K562 (cell line): Measurements from ENCODE around the gene SOCS3. TPM values are rescaled to one million over a fixed set of nuclear protein-coding genes. Genes with fewer than 3 reads are reported as not detected.

ENCODE experiments used
- BACH1 ChIP-seq: fragments of 200-800 bp; sonication (Bioruptor generic); IDR thresholded peaks from 2 replicates; pipeline ENCODE4 v1.6.1; 2016; ENCODE audit warnings: missing genetic modification characterization, missing compliant biosample characterization
- CXXC5 ChIP-seq: fragments of 250-450 bp; sonication (Bioruptor Pico); IDR thresholded peaks from 2 replicates; pipeline ENCODE4 v1.8.0; 2022; ENCODE audit warnings: inconsistent platforms, mild to moderate bottlenecking, moderate library complexity
- ETS1 ChIP-seq: conservative IDR thresholded peaks from 2 replicates; pipeline ENCODE4 v1.6.1; 2011; ENCODE audit warnings: low read depth, mild to moderate bottlenecking, low read length; ENCODE audit not compliant: control insufficient read depth
- ETS2 ChIP-seq: IDR thresholded peaks from 2 replicates; pipeline ENCODE4 v1.6.1; 2016; ENCODE audit warnings: borderline replicate concordance, missing genetic modification characterization, mild to moderate bottlenecking, moderate library complexity, missing compliant biosample characterization; ENCODE audit not compliant: poor library complexity, severe bottlenecking
- FOXK2 ChIP-seq, 2 experiments: fragments of 450-650 bp; IDR thresholded peaks in 1 of 2; conservative IDR thresholded peaks in 1 of 2; 2 replicates each; pipeline ENCODE4 v1.6.1; 2016; ENCODE audit warnings: low read depth in 2 of 2, mild to moderate bottlenecking in 1 of 2
- FUS ChIP-seq: fragments of 200-400 bp; formaldehyde crosslinking; optimal IDR thresholded peaks from 2 replicates; pipeline ENCODE3; 2017; ENCODE audit warnings: low read depth, low read length
- GTF2F1 ChIP-seq: IDR thresholded peaks from 2 replicates; pipeline ENCODE4 v1.6.1; 2011; ENCODE audit warnings: low read depth, low read length, improper control_type of control experiment
- HNRNPK ChIP-seq: fragments of 200-400 bp; formaldehyde crosslinking; IDR thresholded peaks from one replicate; pipeline ENCODE4 v1.6.1; 2018; ENCODE audit warnings: mild to moderate bottlenecking, low read depth, low read length; ENCODE audit not compliant: poor library complexity, severe bottlenecking
- JUND ChIP-seq, 2 experiments: IDR thresholded peaks; 2 replicates in 1 of 2; 3 replicates in 1 of 2; pipeline ENCODE4 v1.6.1; 2011; ENCODE audit warnings: borderline replicate concordance in 2 of 2, low read depth in 2 of 2, low read length in 2 of 2, improper control_type of control experiment in 1 of 2, missing biosample characterization in 1 of 2, missing genetic modification characterization in 1 of 2, missing genetic modification reagents in 1 of 2
- LARP7 ChIP-seq: fragments of 450-650 bp; IDR thresholded peaks from 2 replicates; pipeline ENCODE4 v1.6.1; 2016
- NFE2L1 ChIP-seq: fragments of 450-650 bp; IDR thresholded peaks from 2 replicates; pipeline ENCODE4 v1.6.1; 2016; ENCODE audit warnings: missing genetic modification characterization, low read depth, mild to moderate bottlenecking, missing compliant biosample characterization, moderate library complexity, borderline replicate concordance
- NFYB ChIP-seq: IDR thresholded peaks from 2 replicates; pipeline ENCODE4 v1.6.1; 2011; ENCODE audit warnings: mild to moderate bottlenecking, moderate library complexity; ENCODE audit not compliant: insufficient read length; ENCODE audit errors: extremely low read depth
- NR2C1 ChIP-seq, 2 experiments: fragments of 450-650 bp; IDR thresholded peaks; 2 replicates each; pipeline ENCODE4 v1.6.1; 2017; ENCODE audit warnings: mild to moderate bottlenecking in 2 of 2, antibody characterized with exemption in 1 of 2, inconsistent platforms in 1 of 2, missing compliant biosample characterization in 1 of 2, missing genetic modification characterization in 1 of 2
- RAD51 ChIP-seq: fragments of 450-650 bp; IDR thresholded peaks from 2 replicates; pipeline ENCODE4 v1.7.1; 2016; ENCODE audit warnings: low read depth, mild to moderate bottlenecking, borderline replicate concordance
- RUNX1 ChIP-seq: sonication (generic); IDR thresholded peaks from 2 replicates; pipeline ENCODE4 v1.6.1; 2016; ENCODE audit warnings: antibody characterized with exemption, low read depth
- SOX6 ChIP-seq: fragments of 450-650 bp; IDR thresholded peaks from 2 replicates; pipeline ENCODE4 v1.6.1; 2014; ENCODE audit warnings: mild to moderate bottlenecking
- STAT5B ChIP-seq: fragments of 250-450 bp; sonication (Bioruptor Pico); IDR thresholded peaks from 2 replicates; pipeline ENCODE4 v1.8.0; 2021; ENCODE audit warnings: mild to moderate bottlenecking, inconsistent platforms
- ZNF134 ChIP-seq: fragments of 250-450 bp; sonication (Bioruptor Pico); conservative IDR thresholded peaks from 2 replicates; pipeline ENCODE4 v1.4.0; 2020
- ZNF668 ChIP-seq: fragments of 250-450 bp; sonication (Bioruptor Pico); IDR thresholded peaks from 2 replicates; pipeline ENCODE4 v1.8.0; 2022; ENCODE audit warnings: mild to moderate bottlenecking, inconsistent platforms
- ZNF780A ChIP-seq: fragments of 250-450 bp; sonication (Bioruptor Pico); IDR thresholded peaks from 2 replicates; pipeline ENCODE4 v1.5.0; 2021; ENCODE audit warnings: mild to moderate bottlenecking
- ZSCAN29 ChIP-seq: fragments of 450-650 bp; IDR thresholded peaks from 2 replicates; pipeline ENCODE4 v1.6.1; 2017
- polyA plus RNA-seq, 8 experiments: library from polyadenylated mRNA; depleted of rRNA in 4 of 8; stranded (reverse) in 5 of 8; unstranded in 3 of 8; fragments of >200 nt; fragmentation: Nextera tagmentation in 2 of 8; fragmentation: Illumina TruSeq in 1 of 8; extraction: Ambion mirVana in 2 of 8; extraction: Trizol in 1 of 8; gene quantifications; 2 replicates each; pipeline versions ENCODE4 v1.2.1 to v1.2.3, GENCODE V29; 2011 to 2014; ENCODE audit warnings: inconsistent platforms in 1 of 8, missing spikeins in 1 of 8
- total RNA-seq, 7 experiments: library from RNA; depleted of rRNA in 6 of 7; stranded (reverse); fragments of >200 nt in 6 of 7; fragmentation: Illumina TruSeq in 2 of 7; extraction: Trizol in 2 of 7; gene quantifications; 2 replicates each; pipeline versions ENCODE4 v1.2.1 to v1.2.3, GENCODE V29; 2011 to 2021; ENCODE audit warnings: low replicate concordance in 1 of 7
- TF ChIP-seq, protein P1 (sequence below): fragments of 250-450 bp; sonication (Bioruptor Pico); IDR thresholded peaks from 2 replicates; pipeline ENCODE4 v1.9.0; 2021; ENCODE audit warnings: mild to moderate bottlenecking, inconsistent platforms
- TF ChIP-seq, protein P2 (sequence below): fragments of 250-450 bp; sonication (Bioruptor Pico); IDR thresholded peaks from 2 replicates; pipeline ENCODE4 v1.4.0; 2020

SOCS3 gene
- total and polyA plus RNA-seq, 9 of the 15 experiments (the other 6 are each of a cell fraction or from before 2014, with no cell fraction given), result 0.56 to 38.9 (median 13.7) TPM

DNA sequence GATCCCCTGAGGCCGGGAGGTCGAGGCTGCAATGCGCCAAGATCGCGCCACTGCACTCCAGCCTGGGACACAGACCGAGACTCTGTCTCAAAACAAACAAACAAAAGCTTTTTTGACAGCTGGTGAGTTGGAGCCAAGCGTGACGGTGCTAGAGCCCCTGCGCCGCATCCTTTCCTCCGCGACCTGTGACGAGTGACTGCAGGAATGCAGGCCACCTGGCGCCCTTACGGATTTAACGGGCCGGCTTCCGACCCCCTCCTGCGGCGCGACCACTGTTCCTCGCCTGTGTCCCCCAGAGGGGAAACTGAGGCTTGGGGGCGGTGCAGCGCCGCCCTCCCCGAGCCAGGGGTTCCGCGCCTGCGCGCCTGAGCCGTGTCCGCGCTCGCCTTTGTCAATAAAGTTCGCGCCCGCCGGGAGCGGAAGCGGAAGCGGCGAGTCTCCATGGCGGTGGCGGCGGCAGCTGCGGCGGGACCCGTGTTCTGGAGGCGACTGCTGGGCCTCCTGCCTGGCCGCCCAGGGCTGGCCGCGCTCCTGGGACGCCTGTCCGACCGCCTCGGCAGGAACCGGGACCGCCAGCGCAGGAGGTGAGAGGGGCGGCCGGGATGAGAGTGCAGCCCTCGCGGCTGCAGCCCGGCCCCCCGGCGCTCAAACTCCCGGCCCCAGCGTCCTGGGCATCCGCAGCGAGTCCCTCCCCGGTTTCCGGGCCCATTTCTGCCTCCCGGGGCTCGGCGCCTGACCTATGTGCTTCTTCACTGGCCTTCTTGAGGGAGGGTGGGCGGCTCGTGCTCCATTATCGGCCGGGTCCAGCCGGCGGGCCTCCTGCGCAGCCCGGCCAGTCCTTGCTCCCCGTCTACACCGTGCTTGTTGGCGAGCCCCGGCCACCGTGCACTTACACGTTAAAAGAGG, 18.6 kb upstream of the SOCS3 start, which contains the start of gene PGS1 (continued):
- TF ChIP-seq SOX6 (no peak), BACH1 (tag) (no peak), HNRNPK (no peak), CXXC5 (CRISPR knock-in tag) (peak; percentile 95), FOXK2 (conservative IDR thresholded peaks at IDR 0.05 in 1 of 2, IDR thresholded peaks at IDR 0.05 in 1 of 2; ENCODE audit: low read depth in 2 of 2) (peak in 1 of 2 experiments; percentile 29; a peak in 1 of 4 replicates), FUS (no peak), LARP7 (no peak), ETS1 (peak; percentile 98), RUNX1 (peak; percentile 17; the same call in 1 of the 2 replicates), GTF2F1 (0 out of 2 replicates have a peak, but pooled peaks have one; percentile 21), NFYB (no peak), STAT5B (no peak), ZNF780A (no peak), NR2C1 (IDR thresholded peaks at IDR 0.05) (no peak), NR2C1 (tag; IDR thresholded peaks at IDR 0.05) (no peak), JUND (IDR thresholded peaks at IDR 0.05; ENCODE audit: borderline replicate concordance, low read depth, low read length) (peak; percentile 53), JUND (tag; IDR thresholded peaks at IDR 0.05; ENCODE audit: borderline replicate concordance, low read depth, low read length) (no peak; the same call in 2 of the 3 replicates), NFE2L1 (tag) (no peak), ETS2 (tag) (no peak), ZNF668 (no peak), ZNF134 (CRISPR knock-in tag) (no peak), RAD51 (no peak), ZSCAN29 (no peak; the same call in none of the 2 replicates)
- TF ChIP-seq, protein P1, sequence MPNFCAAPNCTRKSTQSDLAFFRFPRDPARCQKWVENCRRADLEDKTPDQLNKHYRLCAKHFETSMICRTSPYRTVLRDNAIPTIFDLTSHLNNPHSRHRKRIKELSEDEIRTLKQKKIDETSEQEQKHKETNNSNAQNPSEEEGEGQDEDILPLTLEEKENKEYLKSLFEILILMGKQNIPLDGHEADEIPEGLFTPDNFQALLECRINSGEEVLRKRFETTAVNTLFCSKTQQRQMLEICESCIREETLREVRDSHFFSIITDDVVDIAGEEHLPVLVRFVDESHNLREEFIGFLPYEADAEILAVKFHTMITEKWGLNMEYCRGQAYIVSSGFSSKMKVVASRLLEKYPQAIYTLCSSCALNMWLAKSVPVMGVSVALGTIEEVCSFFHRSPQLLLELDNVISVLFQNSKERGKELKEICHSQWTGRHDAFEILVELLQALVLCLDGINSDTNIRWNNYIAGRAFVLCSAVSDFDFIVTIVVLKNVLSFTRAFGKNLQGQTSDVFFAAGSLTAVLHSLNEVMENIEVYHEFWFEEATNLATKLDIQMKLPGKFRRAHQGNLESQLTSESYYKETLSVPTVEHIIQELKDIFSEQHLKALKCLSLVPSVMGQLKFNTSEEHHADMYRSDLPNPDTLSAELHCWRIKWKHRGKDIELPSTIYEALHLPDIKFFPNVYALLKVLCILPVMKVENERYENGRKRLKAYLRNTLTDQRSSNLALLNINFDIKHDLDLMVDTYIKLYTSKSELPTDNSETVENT (CRISPR knock-in tag), result 0 out of 2 replicates have a peak, but pooled peaks have one; percentile 41
- TF ChIP-seq, protein P2, sequence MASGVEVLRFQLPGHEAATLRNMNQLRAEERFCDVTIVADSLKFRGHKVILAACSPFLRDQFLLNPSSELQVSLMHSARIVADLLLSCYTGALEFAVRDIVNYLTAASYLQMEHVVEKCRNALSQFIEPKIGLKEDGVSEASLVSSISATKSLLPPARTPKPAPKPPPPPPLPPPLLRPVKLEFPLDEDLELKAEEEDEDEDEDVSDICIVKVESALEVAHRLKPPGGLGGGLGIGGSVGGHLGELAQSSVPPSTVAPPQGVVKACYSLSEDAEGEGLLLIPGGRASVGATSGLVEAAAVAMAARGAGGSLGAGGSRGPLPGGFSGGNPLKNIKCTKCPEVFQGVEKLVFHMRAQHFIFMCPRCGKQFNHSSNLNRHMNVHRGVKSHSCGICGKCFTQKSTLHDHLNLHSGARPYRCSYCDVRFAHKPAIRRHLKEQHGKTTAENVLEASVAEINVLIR (CRISPR knock-in tag), result no peak
